Left lung (tissue), 10 donors: ENCODE results near the gene METTL2B. TPM values are rescaled to one million over a fixed set of nuclear protein-coding genes. Genes with fewer than 3 reads are reported as not detected.

Experiments used
- ATAC-seq: fragments of 200-7000 bp; cut with Tn5 transposase; one replicate; pipeline ENCODE4 v1.9.1; 2020; ENCODE audit warnings: moderate library complexity
- DNase-seq, 4 donors: peaks; one replicate each; pipeline ENCODE4 v3.0.0-alpha.2; 2013 to 2020
- H3K27ac ChIP-seq, 2 donors: fragments of 200-600 bp; sonication (generic) in 1 of 2; one replicate each; pipeline versions ENCODE4 v1.5.0 to v1.8.0; 2020 to 2021
- H3K27me3 ChIP-seq, 2 donors: fragments of 200-600 bp; sonication (generic) in 1 of 2; one replicate each; pipeline versions ENCODE4 v1.5.0 to v1.8.0; 2020 to 2021
- H3K36me3 ChIP-seq, 2 donors: fragments of 200-600 bp; sonication (generic) in 1 of 2; one replicate each; pipeline versions ENCODE4 v1.5.0 to v1.8.0; 2020 to 2021
- H3K4me1 ChIP-seq, 2 donors: fragments of 200-600 bp; one replicate each; pipeline ENCODE4 v1.8.0; 2021
- H3K4me3 ChIP-seq, 2 donors: fragments of 200-600 bp; sonication (generic) in 1 of 2; one replicate each; pipeline versions ENCODE4 v1.5.0 to v1.8.0; 2020 to 2021; ENCODE audit warnings: mild to moderate bottlenecking in 1 of 2
- H3K9me3 ChIP-seq, 2 donors: fragments of 200-600 bp; sonication (generic) in 1 of 2; one replicate each; pipeline versions ENCODE4 v1.5.0 to v1.8.0; 2020 to 2021
- CTCF ChIP-seq, 2 donors: fragments of 200-600 bp; sonication (generic) in 1 of 2; IDR thresholded peaks; one replicate each; pipeline versions ENCODE4 v1.5.0 to v1.8.0; 2021; ENCODE audit warnings: antibody characterized with exemption in 2 of 2
- intact Hi-C, 2 donors: fragments of 100-400 bp; cut with DNase I; formaldehyde crosslinking; loops; one replicate each; pipeline versions ENCODE4 v1.11.2 to v1.14.2; 2022
- polyA plus RNA-seq, 6 donors: library from polyadenylated mRNA; unstranded; fragments of 120-200 nt; gene quantifications; one replicate each; pipeline ENCODE4 v1.2.1, GENCODE V29; 2013; ENCODE audit not compliant: insufficient read length in 6 of 6
- total RNA-seq, 2 donors: library from RNA; stranded (reverse); fragmentation: NEBNext Ultra II Directional; extraction: Animal tissue kit (Norgen Biotek cat#: 25700); gene quantifications; one replicate each; pipeline ENCODE4 v1.2.1, GENCODE V29; 2021
- donor health status: DM: no; HTN: yes; CAD: no.
- donor health status: DM: no; HTN: no; CAD: no.

METTL2B gene
- total and polyA plus RNA-seq, 8 donors = 22.7 to 33.8 (median 29.0) TPM

DNA sequence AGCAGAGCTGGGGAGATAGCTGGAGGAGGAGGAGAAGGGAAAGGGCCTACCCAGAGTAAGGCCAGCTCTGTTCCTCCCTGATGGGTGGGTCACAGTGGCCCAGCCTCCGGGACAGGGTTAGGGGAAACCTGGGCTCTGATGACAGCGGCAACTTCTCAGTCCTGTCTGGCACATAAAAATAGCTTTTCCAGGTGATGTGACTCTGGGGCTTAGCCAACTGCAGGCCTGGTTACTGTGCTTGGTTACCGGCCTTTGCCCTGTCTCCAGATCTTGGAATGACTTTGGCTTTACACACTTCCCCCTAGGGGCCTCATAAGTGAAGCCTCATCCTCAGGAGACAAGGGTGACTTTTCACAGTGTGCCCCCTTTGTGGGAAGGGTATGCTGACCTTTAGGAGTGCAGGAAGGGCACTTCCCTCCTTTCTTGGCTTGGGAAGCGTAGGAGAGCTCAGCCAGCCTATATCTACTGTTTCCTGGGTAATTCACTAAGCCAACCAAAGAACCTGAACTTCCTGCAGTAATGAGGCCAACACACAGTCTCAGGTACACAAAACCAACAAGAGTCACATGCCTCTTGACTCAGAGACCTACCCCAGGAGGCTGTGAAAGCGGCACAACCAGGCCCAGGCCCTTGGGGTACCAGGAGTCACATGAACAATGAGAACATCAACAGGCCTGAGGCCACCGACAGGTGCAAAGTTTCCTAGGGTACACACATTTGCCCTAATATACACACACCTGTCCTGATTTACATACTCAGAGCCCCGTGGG, 32.5 kb upstream of the METTL2B start:
- no peaks in the 10 kb centered on the region for H3K27me3 ChIP-seq
- H3K4me3 ChIP-seq = no peak overlapping the region
- no peak overlapping the region for H3K27ac ChIP-seq
- ATAC-seq (no peak), DNase-seq (no peak)
- no peaks in the 10 kb centered on the region for H3K36me3 ChIP-seq
- intact Hi-C loops = no loop called here
- no peaks in the 10 kb centered on the region for H3K4me1 ChIP-seq
- no peaks in the 10 kb centered on the region for H3K9me3 ChIP-seq
- no peak for TF ChIP-seq CTCF (IDR thresholded peaks at IDR 0.05)

DNA sequence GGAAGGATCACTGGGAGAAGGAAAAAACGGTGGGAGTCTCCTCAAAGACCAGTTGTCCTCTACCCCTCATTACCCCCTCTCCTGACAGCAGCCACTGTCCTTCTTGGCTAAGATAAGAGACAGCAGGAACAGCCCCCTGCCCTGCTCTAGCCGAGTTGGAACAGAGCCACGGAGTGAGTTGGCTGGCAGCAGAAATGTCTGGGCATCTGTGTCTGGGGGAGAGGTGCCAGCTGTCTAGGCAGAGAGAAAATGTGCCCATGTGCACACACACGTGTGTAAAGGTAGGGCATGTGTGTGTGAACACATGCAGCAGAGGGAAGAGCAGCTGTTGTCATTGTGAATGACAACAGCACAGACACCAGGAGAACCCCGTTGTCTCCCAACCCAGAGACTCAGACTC, 30.2 kb upstream of the METTL2B start:
- H3K4me1 ChIP-seq = no peaks in the 10 kb centered on the region
- H3K27me3 ChIP-seq = no peaks in the 10 kb centered on the region
- intact Hi-C loops = no loop called here
- H3K36me3 ChIP-seq = no peaks in the 10 kb centered on the region
- no peak for DNase-seq
- no peaks in the 10 kb centered on the region for H3K9me3 ChIP-seq
- no peak overlapping the region for H3K4me3 ChIP-seq
- no peak for ATAC-seq
- no peak for TF ChIP-seq CTCF (IDR thresholded peaks at IDR 0.05)
- no peak overlapping the region for H3K27ac ChIP-seq

GRCh38 chr7:128447941-128448564, 28.5 kb upstream of the METTL2B start:
- no peak for TF ChIP-seq CTCF (IDR thresholded peaks at IDR 0.05)
- ATAC-seq = no peak

GRCh38 chr7:128448751-128449302, 27.7 kb upstream of the METTL2B start:
- Histone ChIP-seq H3K36me3 (no peaks in the 10 kb centered on the region), H3K4me3 (no peak overlapping the region), H3K4me1 (peaks cover 1% of the 10 kb centered on the region in 2 donors), H3K27ac (no peak overlapping the region), H3K9me3 (no peaks in the 10 kb centered on the region), H3K27me3 (no peaks in the 10 kb centered on the region)
- ATAC-seq (no peak), DNase-seq (no peak)
- TF ChIP-seq CTCF (IDR thresholded peaks at IDR 0.05) = no peak
- intact Hi-C loops = no loop called here

More at GRCh38 chr7:128447941-128448564, 28.5 kb upstream of the METTL2B start:
- no peak for DNase-seq
- Histone ChIP-seq H3K4me1 (no peaks in the 10 kb centered on the region), H3K4me3 (no peak overlapping the region), H3K36me3 (no peaks in the 10 kb centered on the region), H3K27me3 (no peaks in the 10 kb centered on the region), H3K27ac (no peak overlapping the region), H3K9me3 (no peaks in the 10 kb centered on the region)
- intact Hi-C loops = no loop called here

GRCh38 chr7:128450409-128450808, 26.1 kb upstream of the METTL2B start:
- Histone ChIP-seq H3K27me3 (no peaks in the 10 kb centered on the region), H3K4me3 (no peak overlapping the region), H3K36me3 (no peaks in the 10 kb centered on the region), H3K4me1 (peaks cover 6 to 13% of the 10 kb centered on the region in 2 donors), H3K9me3 (no peaks in the 10 kb centered on the region), H3K27ac (no peak overlapping the region)
- intact Hi-C loops = no loop called here
- ATAC-seq (no peak), DNase-seq (no peak)
- no peak for TF ChIP-seq CTCF (IDR thresholded peaks at IDR 0.05)
